ENCODE data around the gene KIFC1.

DNA sequence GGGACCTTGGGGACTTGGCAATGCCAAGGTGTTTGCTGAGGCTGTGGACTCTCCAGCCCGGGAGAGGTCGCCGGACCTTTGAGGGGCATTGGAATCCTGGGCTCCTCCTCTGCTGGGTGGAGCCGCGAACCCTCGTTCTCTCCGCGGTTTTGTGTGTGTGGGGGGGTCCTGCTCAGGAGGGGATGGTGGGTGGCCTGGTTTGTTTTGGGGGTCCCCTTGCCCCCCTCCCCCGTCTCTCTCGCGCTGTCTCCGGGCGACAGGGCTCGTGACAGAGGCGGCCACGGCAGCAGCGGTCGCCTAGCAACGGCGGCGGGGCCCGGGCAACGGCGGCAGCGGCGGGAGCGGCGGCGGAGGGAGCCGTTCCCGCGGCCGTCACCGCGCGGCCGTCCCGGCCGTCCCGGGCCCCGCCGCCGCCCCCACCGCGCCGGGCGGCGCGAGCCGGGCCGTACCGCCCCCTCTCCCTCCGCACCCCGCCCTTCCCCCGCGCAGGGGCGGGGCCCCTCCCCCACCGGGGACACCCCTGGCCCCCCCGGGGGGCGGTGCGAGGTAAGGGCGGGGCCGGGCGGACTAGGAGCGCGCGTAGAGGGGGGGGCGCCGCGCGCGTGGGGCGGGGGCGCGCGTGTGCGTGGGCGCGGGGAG, 36.1 kb downstream of the KIFC1 start:
- TF ChIP-seq CTCF (IDR thresholded peaks at IDR 0.05) (no peak), EZH2 (IDR thresholded peaks at IDR 0.05; ENCODE audit: borderline replicate concordance, insufficient read depth, low read depth, low read length, poor library complexity, severe bottlenecking) (no peak)

Measured in B cell (primary cell).